GM18507 (cell line): ENCODE measurements around the gene CYP4F3.
"Not testable (repeated sequence)": the region's sequence is repeated elsewhere in the genome, so short reads cannot be mapped to it uniquely, and the experiment has no call there.

Experiments
- DNase-seq: peaks from one replicate; pipeline ENCODE4 v3.0.0; 2011; ENCODE audit warnings: low read depth; ENCODE audit not compliant: insufficient read length; ENCODE audit errors: extremely low spot score
- FAIRE-seq: peaks from 2 replicates; lab custom pipeline; 2011; peaks lifted over from hg19 to GRCh38; lab: Jason Lieb, UNC

Gene CYP4F3

DNA sequence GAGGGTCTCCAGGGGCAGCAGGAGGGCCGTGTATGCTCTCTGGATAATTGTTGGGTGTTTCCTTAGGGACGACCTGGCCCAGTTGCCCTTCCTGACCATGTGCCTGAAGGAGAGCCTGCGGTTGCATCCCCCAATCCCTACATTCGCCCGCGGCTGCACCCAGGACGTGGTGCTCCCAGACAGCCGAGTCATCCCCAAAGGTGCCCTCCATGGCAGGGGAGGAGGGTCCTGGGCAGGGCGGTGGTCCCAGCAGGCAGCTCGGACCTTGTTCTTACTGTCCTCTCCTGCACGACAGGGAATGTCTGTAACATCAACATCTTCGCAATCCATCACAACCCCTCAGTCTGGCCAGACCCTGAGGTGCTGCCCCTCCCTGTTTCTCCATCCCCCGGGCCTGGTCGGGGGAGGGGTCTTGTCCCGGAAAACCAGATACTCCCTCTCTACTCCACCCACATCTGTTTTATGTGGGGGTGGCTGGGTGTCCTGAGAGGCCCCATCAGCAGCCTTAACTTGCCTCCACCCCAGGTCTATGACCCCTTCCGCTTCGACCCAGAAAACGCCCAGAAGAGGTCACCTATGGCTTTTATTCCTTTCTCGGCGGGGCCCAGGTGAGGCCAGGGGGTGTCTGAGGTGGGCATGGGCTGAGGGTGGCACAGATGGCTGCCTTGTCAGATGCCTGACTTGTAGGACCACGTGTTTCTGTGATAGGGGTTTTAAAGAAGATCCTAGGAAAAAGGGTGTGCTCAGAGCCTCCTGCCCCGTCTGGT lies 12.3 kb upstream of the CYP4F3 start:
- DNase-seq (no peak), FAIRE-seq (no peak)

DNA sequence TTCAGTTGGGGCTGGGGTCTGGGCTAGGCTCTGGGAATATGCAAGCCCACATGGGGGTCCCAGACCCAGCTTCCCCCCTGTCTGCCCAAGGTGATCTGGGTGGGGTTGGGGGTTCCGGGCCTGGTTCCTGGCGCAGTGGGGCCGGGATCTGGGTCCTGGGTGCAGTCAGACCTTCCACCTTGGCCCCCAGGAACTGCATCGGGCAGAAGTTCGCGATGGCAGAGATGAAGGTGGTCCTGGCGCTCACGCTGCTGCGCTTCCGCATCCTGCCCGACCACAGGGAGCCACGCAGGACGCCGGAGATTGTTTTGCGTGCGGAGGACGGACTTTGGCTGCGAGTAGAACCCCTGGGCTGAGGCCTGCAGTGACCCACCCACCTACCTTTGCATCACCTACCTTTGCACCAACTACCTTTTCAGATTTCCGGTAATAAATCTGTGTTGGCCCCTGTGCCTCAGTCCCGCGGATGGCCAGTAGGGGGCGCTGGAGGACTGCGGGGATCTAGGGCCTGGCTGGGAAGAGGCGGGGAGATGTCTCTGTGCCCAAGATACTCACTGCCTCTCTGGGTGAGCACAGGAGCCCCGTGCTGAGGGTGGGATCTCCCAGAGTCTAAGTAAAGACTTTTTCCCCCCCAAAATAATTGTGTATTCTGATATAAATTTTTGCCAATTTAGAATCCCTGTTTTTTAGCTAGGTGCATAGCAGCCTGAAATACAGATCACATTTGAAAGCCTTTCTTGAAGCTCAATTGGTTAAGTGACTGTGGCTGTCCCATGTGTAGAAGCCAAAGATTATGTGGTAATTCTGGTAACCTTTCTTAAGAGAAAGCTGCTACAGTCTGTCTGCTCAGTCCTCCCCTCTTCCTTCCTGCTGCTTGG lies 11.5 kb upstream of the CYP4F3 start:
- FAIRE-seq (peak; percentile 79), DNase-seq (peak; percentile 73)

DNA sequence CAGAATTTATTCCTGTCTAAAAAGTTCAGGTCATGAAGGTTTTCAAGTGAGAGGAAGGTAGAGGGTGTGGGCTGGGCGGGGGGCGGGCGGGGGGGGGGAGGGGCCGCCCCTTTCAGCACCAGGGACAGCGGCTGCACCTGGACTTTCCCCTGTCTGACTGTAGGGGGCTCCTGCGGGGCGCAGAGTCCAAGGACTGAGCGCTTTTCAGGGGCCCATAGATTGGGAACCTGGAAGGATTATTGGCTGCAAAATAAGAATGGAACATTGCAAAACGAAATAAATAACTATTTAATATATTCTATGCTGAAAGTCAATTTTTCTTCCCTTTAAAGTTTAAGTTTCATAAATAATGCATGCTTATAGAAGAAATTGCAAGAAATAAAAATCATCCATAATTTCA lies 8.9 kb upstream of the CYP4F3 start:
- FAIRE-seq (no peak), DNase-seq (peak; percentile 8)

GRCh38 chr19:15633082-15633835 lies 7.4 kb upstream of the CYP4F3 start:
- no peak for DNase-seq
- no peak for FAIRE-seq

DNA sequence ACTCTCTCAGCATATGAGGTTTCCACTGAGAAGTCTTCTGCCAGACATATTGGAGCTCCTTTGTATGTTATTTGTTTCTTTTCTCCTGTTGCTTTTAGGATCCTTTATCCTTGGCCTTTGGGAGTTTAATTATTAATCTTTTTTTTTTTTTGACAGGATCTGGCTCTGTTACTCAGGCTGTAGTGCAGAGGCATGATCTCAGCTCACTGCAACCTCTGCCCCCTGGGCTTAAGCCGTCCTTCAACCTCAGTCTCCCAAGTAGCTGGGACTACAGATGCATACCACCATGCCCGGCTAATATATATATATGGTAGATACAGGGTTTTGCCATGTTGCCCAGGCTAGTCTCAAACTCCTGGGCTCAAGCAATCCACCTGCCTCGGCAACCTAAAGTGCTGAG lies 6.6 kb upstream of the CYP4F3 start:
- no peak for FAIRE-seq

DNA sequence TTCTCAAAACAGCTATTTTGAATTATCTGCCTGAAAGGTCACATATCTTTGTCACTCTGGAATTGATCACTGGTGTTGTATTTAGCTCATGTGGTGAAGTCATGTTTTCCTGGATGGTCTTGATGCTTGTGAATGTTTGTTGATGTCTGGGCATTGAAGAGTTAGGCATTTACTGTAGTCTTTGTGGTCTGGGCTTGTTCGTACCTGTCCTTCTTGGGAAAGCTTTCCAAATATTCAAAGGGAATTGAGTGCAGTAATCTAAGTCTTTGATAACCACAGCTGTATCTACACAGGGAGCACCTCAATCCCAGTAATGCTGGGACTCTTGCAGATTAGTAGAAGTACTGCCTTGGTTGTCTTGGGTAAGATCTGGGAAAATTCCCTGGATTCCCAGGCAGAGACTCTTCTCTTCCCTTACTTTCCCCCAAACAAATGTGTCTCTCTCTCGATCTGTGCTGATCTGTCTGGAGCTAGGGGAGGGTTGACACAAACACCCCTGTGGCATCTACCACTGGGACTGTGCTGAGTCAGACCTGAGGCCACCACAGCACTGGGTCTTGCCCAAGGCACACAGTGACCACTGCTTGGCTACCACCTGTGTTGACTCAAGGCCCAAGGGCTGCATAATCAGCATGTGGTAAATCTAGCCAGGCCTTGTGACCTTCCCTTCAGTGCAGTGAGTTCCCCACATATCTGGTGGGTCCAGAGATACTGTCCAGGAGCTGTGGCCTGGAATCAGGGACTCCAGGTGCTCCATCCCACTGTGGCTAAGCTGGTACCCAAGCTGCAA lies 5.5 kb upstream of the CYP4F3 start:
- no peak for FAIRE-seq
- DNase-seq, result no peak

More for the DNA sequence above, 6.6 kb upstream of the CYP4F3 start:
- DNase-seq, result no peak

DNA sequence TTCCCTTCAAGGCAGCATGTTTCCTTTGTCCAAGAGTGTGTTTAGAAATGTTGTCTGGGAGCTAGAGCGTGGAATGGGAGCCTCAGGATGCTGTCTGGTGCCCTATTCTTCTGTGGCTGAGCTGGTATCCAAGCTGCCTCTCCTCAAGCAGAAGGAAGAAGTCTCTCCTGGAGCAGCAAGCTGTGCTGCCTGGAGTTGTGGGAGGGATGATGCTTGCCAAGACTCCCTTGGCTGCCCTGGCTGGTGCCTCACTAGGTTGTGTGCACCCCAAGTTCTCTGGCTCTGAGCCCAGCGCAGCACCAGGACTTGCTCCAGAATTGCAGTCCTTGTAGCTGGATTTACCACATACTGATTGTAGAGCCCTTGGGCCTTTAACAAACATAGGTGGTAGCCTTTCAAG lies 4.7 kb upstream of the CYP4F3 start:
- DNase-seq (no peak), FAIRE-seq (no peak)

DNA sequence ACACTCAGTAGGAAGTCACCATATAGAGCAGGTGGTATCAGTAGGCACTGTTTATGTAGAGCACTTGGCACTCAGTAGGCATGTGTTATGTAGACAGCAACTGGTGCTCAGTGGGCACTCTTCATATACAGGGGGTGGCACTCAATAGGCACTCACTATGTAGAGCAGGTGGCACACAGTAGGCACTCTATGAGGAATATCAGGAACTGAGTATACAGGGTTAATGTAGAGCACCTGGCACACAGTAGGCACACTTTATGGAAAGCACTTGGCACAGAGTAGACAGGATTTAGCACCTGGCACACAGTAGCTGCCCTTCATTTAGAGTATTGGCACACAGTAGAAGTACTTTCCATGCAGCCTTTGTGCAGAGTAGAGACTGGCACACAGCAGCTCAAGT lies 1.1 kb upstream of the CYP4F3 start:
- FAIRE-seq, result no peak
- DNase-seq, result no peak

DNA sequence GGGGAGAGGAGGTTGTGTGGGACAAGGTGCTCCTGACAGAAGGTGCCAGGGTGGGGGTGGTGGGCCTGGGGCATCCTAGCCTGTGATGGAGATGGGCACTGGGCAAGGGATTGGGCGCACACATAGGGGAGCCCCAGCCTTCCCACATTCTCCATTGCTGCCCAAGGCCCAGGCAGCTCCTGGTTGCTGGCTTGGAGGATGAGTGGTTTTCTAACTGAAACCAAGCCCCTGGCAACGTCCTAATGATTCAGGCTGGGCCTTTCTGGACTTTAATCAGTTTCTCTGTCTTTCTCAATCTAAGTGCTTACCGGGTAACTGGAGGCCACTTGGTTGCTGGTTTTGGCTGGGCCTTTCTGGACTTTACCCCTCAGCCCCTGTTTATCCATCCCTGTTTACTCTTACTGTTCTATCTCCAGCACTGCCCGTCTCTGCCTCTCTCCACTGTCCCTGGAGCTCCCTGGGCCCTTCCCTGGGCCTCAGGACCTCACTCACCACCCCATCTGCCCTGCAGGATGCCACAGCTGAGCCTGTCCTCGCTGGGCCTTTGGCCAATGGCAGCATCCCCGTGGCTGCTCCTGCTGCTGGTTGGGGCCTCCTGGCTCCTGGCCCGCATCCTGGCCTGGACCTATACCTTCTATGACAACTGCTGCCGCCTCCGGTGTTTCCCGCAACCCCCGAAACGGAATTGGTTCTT lies 354 bp downstream of the CYP4F3 start:
- no peak for DNase-seq
- FAIRE-seq, result no peak

DNA sequence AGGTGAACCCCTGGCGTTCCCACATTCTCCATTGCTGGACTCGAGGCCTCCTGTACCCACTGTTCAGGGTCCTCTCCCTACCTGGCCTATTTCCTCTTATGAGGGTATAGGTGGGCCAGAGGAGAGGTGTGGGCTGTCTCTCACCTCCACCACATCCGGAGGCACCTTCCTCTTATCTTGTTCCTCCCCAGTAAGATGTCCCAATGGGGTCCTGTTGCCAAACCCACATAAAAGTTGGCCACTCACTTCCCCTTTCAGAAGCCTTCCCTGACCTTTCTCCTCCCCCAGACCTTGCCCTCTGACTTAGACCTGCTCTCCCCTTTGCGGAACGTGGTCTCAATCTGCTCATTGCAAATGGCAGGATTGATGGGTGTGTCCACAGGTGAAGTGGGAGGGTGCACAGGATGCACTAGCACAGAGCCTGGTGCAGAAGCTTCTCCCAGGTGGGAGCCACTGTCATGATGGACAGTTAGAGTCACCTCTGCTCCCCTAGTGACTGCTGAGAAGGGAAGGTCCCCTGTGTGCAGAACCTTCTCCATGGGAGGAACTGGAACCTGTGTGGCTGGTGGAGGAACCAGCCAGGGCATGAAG lies 1.3 kb downstream of the CYP4F3 start:
- FAIRE-seq (no peak), DNase-seq (no peak)

DNA sequence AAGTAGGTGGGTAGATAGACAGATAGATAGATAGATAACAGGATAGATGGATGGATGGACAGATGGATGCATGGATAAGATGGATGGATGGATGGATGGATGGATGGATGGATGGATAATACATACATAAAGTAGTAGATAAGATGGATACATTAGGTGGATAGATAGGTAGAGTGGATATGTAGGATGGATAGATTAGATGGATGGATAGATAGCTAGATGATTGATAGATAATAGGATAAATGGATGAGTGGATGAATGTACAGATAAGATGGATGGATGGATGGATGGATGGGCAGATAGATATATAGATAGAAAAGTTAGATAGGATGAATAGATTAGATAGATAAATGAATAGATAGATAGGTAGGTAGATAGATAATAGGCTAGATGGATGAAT lies 2.1 kb downstream of the CYP4F3 start:
- DNase-seq (no peak), FAIRE-seq (no peak)

- FAIRE-seq (no peak), DNase-seq (no peak)
Measured at GRCh38 chr19:15643387-15643786, 2.7 kb downstream of the CYP4F3 start.

DNA sequence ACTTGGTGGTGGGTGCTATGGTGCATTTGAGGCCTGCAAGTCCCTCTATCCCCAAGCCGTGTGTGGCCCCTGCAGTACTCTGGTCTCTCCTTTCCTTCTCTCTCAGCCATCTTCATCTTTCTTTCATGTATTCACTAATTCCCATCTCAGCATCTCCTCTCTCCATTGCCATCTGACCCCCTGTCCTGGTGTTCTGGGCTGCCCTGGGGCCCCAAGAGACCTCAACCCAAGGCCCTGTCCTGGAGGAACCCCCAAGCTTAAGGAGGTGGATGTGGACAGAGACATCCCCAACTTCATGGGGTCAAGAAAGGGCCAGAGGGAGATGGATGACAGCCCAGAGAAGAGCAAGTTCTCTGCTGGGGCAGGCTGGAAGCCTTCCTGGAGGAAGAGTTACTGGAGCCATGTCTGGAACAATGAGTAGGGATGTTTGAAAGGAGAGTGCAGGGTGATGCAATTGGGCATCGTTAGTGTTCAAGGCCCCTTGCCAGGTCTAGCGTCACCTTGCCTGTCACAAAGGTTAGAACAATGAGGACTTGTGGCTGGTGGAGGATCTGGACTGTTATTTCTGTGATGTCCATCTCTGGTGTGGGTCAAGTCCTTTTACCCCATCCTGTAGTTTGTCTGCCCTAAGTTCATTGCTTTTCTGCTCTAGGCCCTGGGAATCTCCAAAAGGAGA lies 3.5 kb downstream of the CYP4F3 start:
- FAIRE-seq (no peak), DNase-seq (no peak)

GRCh38 chr19:15644816-15645215 lies 4.1 kb downstream of the CYP4F3 start:
- no peak for DNase-seq
- no peak for FAIRE-seq

GRCh38 chr19:15649526-15649925 lies 8.8 kb downstream of the CYP4F3 start:
- DNase-seq, result no peak
- FAIRE-seq, result no peak

- not testable (repeated sequence) for DNase-seq, FAIRE-seq
Measured at GRCh38 chr19:15650123-15650522, 9.4 kb downstream of the CYP4F3 start.

- DNase-seq, result no peak
- FAIRE-seq, result no peak
Measured at GRCh38 chr19:15651791-15652190, 11.1 kb downstream of the CYP4F3 start.
